ENCODE measurements around the gene CYFIP2. TPM values are rescaled to one million over a fixed set of nuclear protein-coding genes. Genes with fewer than 3 reads are reported as not detected.

The CYFIP2 gene
- total RNA-seq, 2 experiments from 2014 or later: 271 to 287 TPM

GRCh38 chr5:157350939-157351801, 85.2 kb downstream of the CYFIP2 start:
- DNase-seq: no peak
- Mint-ChIP-seq H3K4me1 (ENCODE audit: low read depth) (peaks cover 33% of the 10 kb centered on the region), H3K27me3 (no peaks in the 10 kb centered on the region), H3K9me3 (no peaks in the 10 kb centered on the region), H3K4me3 (no peak overlapping the region), H3K27ac (peak overlapping the region; percentile 60), H3K36me3 (ENCODE audit: low read depth) (peaks cover 91% of the 10 kb centered on the region)
- ChIA-PET POLR2A (interaction anchor here (0.9 kb wide), 1 partner anchor 14 kb away, joined by 3 read pairs; no protein-coding TSS in a partner anchor), CTCF (interaction anchor here (0.7 to 1.4 kb wide), 2 partner anchors 8 to 23 kb away, joined by 3 to 5 read pairs; no protein-coding TSS in a partner anchor)
- H3K27ac ChIP-seq (ENCODE audit: low read depth in 1 of 2, low read length in 2 of 2): peak overlapping the region in 1 of 2 donors; percentile 12
- no peak for ATAC-seq (ENCODE audit: poor library complexity)
- TF ChIP-seq, protein P1, sequence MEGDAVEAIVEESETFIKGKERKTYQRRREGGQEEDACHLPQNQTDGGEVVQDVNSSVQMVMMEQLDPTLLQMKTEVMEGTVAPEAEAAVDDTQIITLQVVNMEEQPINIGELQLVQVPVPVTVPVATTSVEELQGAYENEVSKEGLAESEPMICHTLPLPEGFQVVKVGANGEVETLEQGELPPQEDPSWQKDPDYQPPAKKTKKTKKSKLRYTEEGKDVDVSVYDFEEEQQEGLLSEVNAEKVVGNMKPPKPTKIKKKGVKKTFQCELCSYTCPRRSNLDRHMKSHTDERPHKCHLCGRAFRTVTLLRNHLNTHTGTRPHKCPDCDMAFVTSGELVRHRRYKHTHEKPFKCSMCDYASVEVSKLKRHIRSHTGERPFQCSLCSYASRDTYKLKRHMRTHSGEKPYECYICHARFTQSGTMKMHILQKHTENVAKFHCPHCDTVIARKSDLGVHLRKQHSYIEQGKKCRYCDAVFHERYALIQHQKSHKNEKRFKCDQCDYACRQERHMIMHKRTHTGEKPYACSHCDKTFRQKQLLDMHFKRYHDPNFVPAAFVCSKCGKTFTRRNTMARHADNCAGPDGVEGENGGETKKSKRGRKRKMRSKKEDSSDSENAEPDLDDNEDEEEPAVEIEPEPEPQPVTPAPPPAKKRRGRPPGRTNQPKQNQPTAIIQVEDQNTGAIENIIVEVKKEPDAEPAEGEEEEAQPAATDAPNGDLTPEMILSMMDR (IDR thresholded peaks at IDR 0.05): no peak
- H3K9me3 ChIP-seq (ENCODE audit: control insufficient read depth in 1 of 2, insufficient read depth in 1 of 2, low read length in 2 of 2): no peaks in the 10 kb centered on the region
- no peaks in the 10 kb centered on the region for H3K27me3 ChIP-seq (ENCODE audit: control insufficient read depth in 1 of 2, insufficient read depth in 2 of 2, low read length in 2 of 2)
- intact Hi-C loops (cut with DNase I, micrococcal nuclease): no loop called here
- H3K36me3 ChIP-seq (ENCODE audit: insufficient read depth, low read length): peaks cover 69% of the 10 kb centered on the region
- H3K4me3 ChIP-seq (ENCODE audit: low read length): no peak overlapping the region
- no peaks in the 10 kb centered on the region for H3K4me1 ChIP-seq (ENCODE audit: insufficient read depth, low read length)

DNA sequence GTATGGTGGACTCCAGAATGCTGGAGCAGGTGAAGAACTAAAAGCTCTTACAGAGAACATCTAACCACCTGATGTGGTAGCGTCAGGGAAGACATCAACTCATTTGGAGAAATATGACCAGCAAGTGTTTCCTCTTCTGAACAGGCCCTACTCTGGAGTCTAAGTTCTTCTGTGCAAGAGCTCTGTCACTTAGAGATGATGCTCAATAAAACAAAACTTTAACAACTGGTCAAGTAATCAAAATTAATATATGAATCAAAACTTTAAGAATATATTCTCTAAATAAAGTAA, 85.8 kb downstream of the CYFIP2 start:
- H3K27ac Mint-ChIP-seq: peak overlapping the region; percentile 60

GRCh38 chr5:157352756-157353340, 86.9 kb downstream of the CYFIP2 start:
- ATAC-seq (ENCODE audit: poor library complexity) (no peak), DNase-seq (no peak)
- H3K27ac Mint-ChIP-seq: peak overlapping the region; percentile 29
- H3K27me3 ChIP-seq (ENCODE audit: control insufficient read depth in 1 of 2, insufficient read depth in 2 of 2, low read length in 2 of 2): no peaks in the 10 kb centered on the region
- intact Hi-C loops (cut with DNase I, micrococcal nuclease): no loop called here
- peaks cover 74% of the 10 kb centered on the region for H3K36me3 ChIP-seq (ENCODE audit: insufficient read depth, low read length)
- no peak overlapping the region for H3K4me3 Mint-ChIP-seq
- H3K4me3 ChIP-seq (ENCODE audit: low read length): no peak overlapping the region
- no peaks in the 10 kb centered on the region for H3K9me3 ChIP-seq (ENCODE audit: control insufficient read depth in 1 of 2, insufficient read depth in 1 of 2, low read length in 2 of 2)
- no peaks in the 10 kb centered on the region for H3K9me3 Mint-ChIP-seq
- TF ChIP-seq, protein P1 (IDR thresholded peaks at IDR 0.05): no peak
- ChIA-PET CTCF (no interaction called here), POLR2A (no interaction called here)
- no peaks in the 10 kb centered on the region for H3K27me3 Mint-ChIP-seq
- H3K36me3 Mint-ChIP-seq (ENCODE audit: low read depth): peaks cover 92% of the 10 kb centered on the region
- no peak overlapping the region for H3K27ac ChIP-seq (ENCODE audit: low read depth in 1 of 2, low read length in 2 of 2)
- H3K4me1 Mint-ChIP-seq (ENCODE audit: low read depth): peaks cover 33% of the 10 kb centered on the region
- H3K4me1 ChIP-seq (ENCODE audit: insufficient read depth, low read length): no peaks in the 10 kb centered on the region

More for the DNA sequence above, 85.8 kb downstream of the CYFIP2 start:
- Mint-ChIP-seq H3K9me3 (no peaks in the 10 kb centered on the region), H3K36me3 (ENCODE audit: low read depth) (peaks cover 91% of the 10 kb centered on the region), H3K4me3 (no peak overlapping the region), H3K4me1 (ENCODE audit: low read depth) (peaks cover 33% of the 10 kb centered on the region), H3K27me3 (no peaks in the 10 kb centered on the region)
- DNase-seq: no peak
- TF ChIP-seq, protein P1 (IDR thresholded peaks at IDR 0.05): no peak
- Histone ChIP-seq H3K36me3 (ENCODE audit: insufficient read depth, low read length) (peaks cover 69% of the 10 kb centered on the region), H3K27me3 (ENCODE audit: control insufficient read depth in 1 of 2, insufficient read depth in 2 of 2, low read length in 2 of 2) (no peaks in the 10 kb centered on the region), H3K4me3 (ENCODE audit: low read length) (no peak overlapping the region), H3K9me3 (ENCODE audit: control insufficient read depth in 1 of 2, insufficient read depth in 1 of 2, low read length in 2 of 2) (no peaks in the 10 kb centered on the region), H3K27ac (ENCODE audit: low read depth in 1 of 2, low read length in 2 of 2) (no peak overlapping the region), H3K4me1 (ENCODE audit: insufficient read depth, low read length) (no peaks in the 10 kb centered on the region)
- intact Hi-C loops (cut with DNase I, micrococcal nuclease): no loop called here
- CTCF ChIA-PET: interaction anchor here (0.7 to 1.4 kb wide), 2 partner anchors 9 to 23 kb away, joined by 3 to 5 read pairs; no protein-coding TSS in a partner anchor
- ATAC-seq (ENCODE audit: poor library complexity): no peak
- POLR2A ChIA-PET: interaction anchor here (0.9 kb wide), 1 partner anchor 13 kb away, joined by 3 read pairs; no protein-coding TSS in a partner anchor

All from CD4-positive, alpha-beta T cell (primary cell).